HG02884 (cell line): ENCODE results near the gene NDUFAF7.
A peak's percentile ranks its signal among the peaks of the same experiment; 100 is the strongest.
"Not testable (repeated sequence)": the region's sequence is repeated elsewhere in the genome, so short reads cannot be mapped to it uniquely, and the experiment has no call there.

ENCODE experiments used
- ATAC-seq: cut with Tn5 transposase; IDR thresholded peaks from one replicate; pipeline ENCODE4 v1.9.1; 2021; ENCODE audit warnings: mild to moderate bottlenecking, moderate library complexity; ENCODE audit not compliant: unreplicated experiment

Gene NDUFAF7

GRCh38 chr2:37211939-37212338 is 19.5 kb upstream of the NDUFAF7 start:
- no peak for ATAC-seq

DNA sequence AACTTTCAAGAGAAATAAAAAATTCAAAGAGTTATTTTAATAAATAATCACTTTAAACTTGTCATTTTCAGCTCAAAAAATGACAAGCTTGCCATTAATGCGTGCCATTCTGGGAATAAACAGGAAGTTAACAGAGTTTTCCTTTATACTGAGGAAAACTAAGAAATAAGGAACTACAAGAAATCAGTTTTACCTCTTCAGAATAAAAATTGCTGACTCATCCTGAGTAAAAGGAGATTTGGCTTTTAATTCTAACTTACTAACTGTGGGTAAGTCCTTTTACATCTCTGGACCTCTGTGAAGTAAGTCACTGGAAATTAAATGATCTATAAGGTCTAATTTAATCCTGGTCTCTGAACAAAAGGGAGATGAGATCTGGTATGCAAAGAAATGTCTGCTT is 16.2 kb upstream of the NDUFAF7 start:
- no peak for ATAC-seq

GRCh38 chr2:37219046-37219445 is 12.4 kb upstream of the NDUFAF7 start:
- no peak for ATAC-seq

DNA sequence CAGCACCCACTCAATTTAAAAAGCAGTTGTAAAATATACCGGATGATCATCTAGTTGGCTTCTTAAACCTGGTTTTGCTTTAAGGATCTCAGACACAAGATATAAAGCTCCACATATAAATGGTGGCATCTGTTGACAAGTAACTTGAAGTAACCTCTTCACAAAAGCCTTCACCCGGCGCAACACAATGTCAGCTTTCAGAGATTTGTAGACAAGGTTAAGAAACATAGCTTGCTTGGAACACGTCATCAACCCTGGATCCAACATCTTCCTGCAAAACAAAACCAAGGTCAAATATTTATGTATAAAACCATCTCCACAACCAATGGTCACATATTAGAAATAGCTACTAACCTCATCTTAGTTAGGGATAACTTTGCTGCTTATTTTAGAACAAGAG is 8.3 kb upstream of the NDUFAF7 start:
- no peak for ATAC-seq

- no peak for ATAC-seq
These were observed 7.4 kb upstream of the NDUFAF7 start for GRCh38 chr2:37224063-37224462.

GRCh38 chr2:37225129-37225528 is 6.3 kb upstream of the NDUFAF7 start:
- not testable (repeated sequence) for ATAC-seq

GRCh38 chr2:37226863-37227262 is 4.6 kb upstream of the NDUFAF7 start:
- ATAC-seq, result no peak

DNA sequence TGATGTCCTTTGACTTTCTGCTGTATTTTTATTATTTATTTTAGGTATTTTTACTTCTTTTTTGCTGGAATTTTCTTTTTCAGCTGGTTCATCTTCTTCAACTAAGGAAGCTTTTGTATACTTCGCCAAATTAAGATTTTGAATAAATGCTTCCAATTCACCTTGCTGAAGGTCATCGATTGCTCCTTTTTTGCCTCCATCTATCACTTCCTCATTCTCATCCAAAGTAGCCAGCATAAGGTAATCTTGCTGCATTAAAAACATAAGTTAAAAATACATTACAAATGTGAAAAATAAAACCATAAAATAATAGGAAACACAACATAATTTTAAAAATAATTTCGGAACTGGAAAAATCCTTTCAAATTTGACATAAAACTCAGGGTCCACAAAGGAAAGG is 2.7 kb upstream of the NDUFAF7 start:
- no peak for ATAC-seq

DNA sequence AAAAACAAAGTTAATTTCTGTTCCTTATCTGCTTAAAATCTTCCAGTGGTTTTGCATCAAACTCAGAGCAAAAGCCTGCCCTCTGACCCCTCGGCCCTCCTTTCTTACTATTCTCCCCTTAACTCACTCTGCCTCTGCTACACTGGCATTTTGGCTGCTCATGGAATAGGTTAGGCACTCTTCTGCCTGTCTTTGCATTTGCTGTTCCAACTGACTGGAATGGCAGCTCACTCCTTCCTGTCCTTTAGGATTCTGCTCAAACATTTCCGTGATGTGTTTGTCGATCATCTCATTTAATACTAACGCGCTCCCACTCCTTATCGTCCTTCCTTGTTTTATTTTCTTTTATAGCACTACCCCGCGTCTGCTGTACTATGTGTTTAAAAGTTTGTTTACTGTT is 877 bp upstream of the NDUFAF7 start:
- ATAC-seq, result no peak

- no peak for ATAC-seq
These were observed 874 bp downstream of the NDUFAF7 start for GRCh38 chr2:37232131-37232933.

GRCh38 chr2:37243435-37243834 is 12.0 kb downstream of the NDUFAF7 start:
- ATAC-seq, result no peak

DNA sequence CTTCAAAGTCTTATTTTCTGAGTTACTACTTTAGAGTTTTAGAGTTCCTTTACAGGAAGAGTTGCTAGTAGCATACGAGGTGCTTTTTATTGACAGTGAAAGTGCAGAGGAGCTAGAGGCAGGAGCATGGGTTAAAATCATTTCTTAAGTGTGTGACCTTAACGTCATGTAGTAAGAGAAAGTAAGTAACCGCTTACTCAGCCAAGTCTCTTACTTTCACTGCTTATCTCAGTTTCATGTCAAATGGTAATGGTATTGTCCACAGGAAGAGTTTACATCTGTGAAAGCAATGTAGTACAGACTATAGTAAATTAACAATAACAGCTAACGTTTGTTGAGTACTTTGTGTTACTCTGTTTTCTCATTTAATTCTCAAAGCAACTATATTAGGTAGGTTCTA is 12.6 kb downstream of the NDUFAF7 start:
- peak; percentile 95 for ATAC-seq

GRCh38 chr2:37244755-37245154 is 13.3 kb downstream of the NDUFAF7 start:
- no peak for ATAC-seq

GRCh38 chr2:37246205-37246604 is 14.7 kb downstream of the NDUFAF7 start:
- ATAC-seq, result no peak

- ATAC-seq, result no peak
These were observed 19.6 kb downstream of the NDUFAF7 start for GRCh38 chr2:37250869-37251740.

- ATAC-seq, result no peak
These were observed 31.1 kb downstream of the NDUFAF7 start for GRCh38 chr2:37262522-37262921.

DNA sequence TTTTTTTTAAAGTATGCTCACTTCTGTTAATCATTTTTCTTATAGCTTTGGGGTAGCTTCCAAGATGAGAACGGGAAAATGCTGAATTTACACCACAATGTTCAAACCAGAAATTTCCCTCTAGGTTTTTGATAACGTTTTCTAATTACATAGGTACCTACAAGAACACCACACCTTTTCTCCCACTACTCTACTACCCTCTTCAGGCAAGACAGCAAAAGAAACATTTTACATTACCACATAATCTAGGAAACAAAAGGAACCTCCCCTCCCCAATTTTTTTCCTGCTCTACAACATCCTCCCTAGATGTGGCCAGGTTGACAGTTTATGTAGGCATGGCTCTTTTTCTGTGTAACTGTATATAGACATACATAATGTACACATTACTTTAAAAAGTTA is 32.4 kb downstream of the NDUFAF7 start:
- no peak for ATAC-seq

GRCh38 chr2:37267685-37268084 is 36.2 kb downstream of the NDUFAF7 start:
- ATAC-seq, result no peak

- no peak for ATAC-seq
These were observed 36.7 kb downstream of the NDUFAF7 start for GRCh38 chr2:37268111-37268510.

- ATAC-seq, result no peak
These were observed 40.1 kb downstream of the NDUFAF7 start for GRCh38 chr2:37271376-37272067.

DNA sequence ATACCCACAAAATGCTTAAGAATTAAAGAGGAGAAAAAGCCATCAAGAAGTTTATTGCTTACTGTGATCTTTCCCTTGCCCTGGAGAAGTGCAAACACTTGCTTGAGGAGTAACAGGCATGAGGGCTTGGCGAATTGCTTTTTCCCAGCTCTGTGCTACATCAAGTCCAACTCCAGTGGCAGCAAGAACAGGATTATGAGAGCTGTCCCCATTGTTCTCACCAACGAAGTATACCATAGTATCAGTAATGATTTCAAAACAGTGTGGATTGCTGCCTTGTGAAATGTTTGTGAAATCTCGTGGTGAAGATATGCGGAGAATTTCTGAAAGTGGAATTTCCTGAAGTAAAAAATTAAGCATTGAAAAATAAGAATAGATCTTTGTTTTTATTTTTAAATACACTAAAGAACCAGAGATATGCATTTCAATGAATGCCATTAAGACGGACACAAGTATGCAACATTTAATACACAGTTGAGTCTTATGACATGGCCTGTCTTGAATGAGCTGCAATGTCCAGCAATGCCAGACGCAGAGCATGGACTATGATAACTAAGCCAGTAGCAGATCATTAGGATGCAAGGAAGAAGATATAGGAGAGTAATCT is 43.0 kb downstream of the NDUFAF7 start:
- ATAC-seq, result no peak
